Raji (cell line): Measurements from ENCODE around the gene PDGFRA.

ENCODE experiments used
- POLR2A ChIP-seq: IDR thresholded peaks from 2 replicates; pipeline ENCODE4 v1.6.1; 2011; ENCODE audit warnings: low read depth, low read length, control low read depth; ENCODE audit not compliant: insufficient read depth

Gene PDGFRA

DNA sequence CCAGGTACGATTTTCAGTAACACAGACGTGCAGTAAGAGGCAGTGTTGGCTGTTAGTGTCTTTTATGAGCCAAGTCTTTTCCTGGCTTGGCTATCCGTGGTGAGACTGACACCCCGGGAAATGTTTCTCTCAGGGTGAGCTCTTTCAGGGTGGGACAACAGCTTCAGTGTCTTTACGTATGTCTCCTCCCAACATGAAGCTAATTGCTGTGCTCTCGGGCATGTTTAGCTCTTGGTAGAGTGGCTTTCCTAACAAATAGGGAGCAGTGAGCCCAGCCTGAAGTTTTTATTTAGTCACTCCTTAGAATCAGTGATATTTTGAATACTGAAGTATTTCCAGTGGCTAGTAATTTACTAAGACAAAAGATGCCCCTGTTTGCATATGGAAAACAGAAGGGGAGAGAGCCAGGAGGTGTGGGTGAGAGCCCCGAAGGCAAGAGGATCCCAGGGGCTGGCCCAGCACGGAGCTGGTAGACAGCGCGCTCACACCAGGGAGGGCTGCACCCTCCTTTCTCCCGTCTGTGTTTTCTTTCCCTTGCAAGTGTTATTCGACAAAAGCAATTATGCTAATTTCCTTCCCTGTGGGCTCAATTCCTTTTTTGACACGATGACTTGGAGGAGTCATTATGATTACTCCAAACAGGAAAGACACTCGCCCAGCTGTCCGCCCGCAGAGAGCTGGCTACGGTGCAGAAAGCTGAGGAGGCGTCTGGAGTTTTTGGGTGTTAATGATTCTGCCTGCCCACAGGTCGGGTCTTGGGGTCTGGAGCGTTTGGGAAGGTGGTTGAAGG, 47.7 kb downstream of the PDGFRA start:
- TF ChIP-seq POLR2A = no peak

DNA sequence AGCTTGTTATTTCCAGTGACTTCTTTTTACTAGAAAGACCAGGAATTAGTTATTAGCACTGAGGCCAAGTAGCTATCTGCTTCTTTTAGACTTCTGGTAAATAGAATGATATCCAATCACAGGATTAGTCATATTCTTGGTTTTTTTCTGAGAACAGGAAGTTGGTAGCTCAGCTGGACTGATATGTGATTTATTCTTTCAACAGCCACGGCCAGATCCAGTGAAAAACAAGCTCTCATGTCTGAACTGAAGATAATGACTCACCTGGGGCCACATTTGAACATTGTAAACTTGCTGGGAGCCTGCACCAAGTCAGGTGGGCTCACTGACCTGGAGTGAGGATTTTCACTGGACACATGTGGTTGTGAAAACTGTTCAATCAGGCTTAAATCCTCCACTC, 48.6 kb downstream of the PDGFRA start:
- no peak for TF ChIP-seq POLR2A

DNA sequence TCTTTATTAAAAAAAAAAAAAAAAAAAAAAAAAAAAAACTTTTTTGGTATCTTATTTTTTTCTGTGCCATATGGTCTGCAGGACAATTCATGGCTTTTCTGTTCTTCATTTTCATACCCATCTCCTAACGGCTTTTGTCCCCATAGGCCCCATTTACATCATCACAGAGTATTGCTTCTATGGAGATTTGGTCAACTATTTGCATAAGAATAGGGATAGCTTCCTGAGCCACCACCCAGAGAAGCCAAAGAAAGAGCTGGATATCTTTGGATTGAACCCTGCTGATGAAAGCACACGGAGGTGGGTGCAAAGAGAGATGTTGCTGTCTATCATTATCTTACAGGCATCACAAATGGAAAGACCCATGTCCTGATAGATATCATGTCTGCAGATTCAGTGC, 49.1 kb downstream of the PDGFRA start:
- TF ChIP-seq POLR2A = no peak

DNA sequence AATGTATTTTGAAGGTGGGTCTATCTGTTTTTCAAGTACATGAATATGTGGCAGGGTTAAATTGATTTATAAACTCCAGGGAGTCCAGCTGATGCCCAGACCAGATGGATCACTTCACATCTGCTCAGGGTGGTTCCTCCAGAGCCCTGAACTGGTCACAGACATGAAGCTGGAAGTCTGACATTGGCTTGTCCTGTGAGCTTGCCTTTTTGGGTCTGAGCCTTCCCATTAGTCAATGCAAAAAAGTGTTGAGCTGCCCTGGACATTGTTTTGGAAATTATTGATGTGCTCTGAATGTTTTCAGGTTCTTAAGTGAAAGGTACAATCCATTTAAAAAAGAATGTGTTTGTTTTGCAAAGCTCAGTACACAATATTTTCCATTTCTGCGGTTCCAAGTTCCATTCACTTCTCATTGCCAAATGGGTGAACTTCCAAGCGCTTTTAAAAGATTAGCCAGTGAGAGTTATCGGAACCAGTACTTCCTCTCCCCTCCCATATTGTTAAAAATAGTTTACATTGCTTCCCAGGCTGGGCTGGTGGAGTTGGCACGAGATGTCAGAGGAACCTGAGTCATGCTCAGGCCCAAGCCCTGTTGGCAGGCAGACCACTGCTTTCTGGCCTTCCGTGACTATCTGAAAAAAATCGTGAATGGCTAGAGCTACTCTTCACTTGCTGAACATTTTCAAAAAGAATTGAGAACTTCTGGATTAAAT, 52.1 kb downstream of the PDGFRA start:
- TF ChIP-seq POLR2A = no peak

DNA sequence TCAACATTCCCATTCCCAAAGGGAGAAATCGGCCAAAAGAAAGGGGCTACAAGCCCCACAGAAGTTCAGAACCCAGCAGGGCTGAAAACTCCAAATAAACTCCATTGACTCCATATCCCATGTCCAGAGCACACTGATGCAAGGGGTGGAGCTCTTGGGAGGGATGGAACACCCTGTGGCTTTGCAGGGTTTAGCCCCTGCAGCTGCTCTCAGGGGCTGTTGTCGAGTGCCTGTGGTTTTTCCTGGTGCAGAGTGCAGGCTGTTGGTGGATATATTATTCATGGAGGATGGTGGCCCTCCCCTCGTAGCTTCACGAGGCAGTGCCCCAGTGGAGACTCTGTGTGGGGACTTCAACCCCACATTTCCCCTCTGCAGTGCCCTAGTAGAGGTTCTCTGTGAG, 53.7 kb downstream of the PDGFRA start:
- TF ChIP-seq POLR2A = no peak

DNA sequence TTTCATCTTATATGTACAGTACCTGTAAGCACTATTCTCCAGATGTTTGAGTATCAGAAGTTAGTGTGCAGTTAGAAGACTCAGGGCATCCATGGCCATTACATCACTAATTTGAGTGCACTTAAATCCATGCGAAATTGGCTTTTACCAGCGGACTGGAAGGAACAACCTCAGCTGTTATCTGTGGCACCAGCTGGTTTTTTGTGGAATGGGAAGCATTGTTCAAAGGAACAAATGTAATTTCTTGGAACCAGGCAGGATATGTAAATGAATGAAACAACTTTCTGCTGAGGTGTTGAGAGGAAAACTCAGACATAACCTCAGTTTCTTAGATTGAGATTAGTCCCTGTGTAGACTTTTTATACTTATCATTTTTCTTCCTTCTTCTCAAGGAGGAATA, 60.2 kb downstream of the PDGFRA start:
- TF ChIP-seq POLR2A = no peak

DNA sequence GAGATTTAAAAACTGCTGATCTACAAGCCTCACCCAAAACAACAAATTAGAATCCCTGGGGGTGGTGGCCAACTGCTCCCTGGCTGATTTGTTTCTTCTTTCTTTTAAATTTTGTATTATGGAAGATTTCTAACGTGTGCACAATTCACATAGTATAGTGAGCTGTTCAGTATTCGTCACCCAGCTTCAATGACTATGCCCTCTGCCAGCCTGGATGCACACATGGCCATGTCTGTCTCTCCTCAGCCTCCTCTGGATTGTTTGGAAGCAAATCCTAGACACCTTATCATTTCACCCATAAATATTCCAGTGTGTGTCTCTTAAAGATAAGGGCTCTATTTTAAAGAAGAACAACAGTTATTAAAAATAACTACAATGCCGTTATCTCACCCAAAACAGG, 61.9 kb downstream of the PDGFRA start:
- no peak for TF ChIP-seq POLR2A

DNA sequence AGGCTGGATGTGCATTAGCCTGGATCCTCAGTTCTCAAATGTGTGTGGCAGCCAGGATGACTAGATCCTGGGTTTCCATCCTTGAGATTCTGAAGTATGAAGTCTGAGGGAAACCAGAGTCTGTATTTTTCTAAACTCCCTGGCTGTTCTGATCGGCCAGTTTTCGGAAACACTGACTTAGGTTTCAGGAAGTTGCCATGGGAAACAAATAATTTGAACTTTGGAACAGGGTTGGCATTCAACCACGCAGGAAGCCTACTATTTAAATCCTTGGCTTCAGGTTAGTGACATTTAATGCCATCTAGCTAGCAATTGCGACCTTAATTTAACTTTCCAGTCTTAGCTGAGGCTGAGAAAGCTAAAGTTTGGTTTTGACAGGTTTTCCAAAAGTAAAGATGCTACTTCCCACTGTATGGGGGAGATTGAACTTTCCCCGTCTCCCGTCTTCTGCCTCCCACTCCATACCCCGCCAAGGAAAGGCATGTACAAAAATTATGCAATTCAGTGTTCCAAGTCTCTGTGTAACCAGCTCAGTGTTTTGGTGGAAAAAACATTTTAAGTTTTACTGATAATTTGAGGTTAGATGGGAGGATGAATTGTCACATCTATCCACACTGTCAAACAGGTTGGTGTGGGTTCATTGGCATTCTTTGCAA, 67.6 kb downstream of the PDGFRA start:
- no peak for TF ChIP-seq POLR2A

DNA sequence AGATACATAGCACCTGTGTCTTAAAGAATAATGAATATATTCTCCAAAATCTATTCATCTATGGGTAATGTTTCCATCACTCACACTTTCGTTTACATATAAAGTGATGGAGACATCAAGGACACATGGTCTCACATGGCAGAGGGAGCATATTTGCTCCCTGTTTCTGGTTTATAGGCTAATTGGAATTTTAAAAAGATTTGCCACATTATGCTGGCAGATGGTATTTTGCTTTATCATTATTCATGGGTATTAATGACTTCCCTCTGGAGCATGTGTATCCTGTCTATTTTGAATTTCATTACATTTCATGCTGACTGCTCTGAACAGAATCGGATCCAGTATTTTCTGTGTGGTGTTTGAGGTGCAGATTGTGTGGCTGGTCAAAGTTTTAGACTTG, 79.0 kb downstream of the PDGFRA start:
- TF ChIP-seq POLR2A = no peak

DNA sequence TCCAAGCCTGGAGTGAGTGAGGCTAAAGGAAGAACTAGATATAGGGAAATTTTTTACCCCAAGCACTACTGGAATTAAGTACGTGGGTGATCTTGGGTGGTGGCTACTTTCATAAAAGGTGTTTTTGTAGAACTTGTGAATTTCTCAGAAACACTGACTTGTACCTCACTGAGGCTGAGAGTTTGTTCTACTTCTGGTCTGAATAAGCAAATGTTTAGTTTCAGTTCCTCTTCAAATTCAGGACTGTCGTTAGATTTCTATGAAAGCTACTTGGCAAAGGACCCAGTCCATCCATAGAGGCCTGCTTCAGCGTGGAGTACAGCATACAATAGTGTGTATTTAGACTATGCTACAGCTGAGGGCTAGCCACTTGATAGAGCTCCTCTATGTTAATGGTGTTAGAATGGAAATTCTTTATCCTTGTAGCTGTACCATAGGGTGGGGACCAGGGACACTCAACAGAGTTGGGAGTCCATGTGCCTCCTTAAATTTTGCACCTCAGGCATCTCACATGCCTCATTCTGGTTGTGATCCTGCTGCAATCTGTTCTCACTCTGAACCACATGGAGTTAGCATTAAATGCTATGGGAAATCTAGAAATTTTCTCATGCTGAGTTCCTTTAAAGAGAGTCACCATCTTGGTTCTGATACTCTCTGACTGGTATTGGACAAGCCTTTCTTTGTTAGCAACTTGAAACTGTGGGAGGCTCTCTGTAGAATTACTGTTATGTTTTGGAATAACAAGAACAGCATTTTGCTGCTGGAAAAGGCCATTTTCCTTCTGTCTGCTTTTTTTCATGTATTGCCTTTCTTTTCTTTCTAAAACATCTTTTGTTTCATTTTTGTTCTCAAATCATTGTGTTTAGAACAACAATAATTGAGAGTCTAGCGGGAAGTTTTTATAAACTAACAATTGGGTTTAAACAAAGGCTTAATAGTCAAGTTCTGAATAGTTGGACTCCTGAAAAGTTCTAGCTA, 86.8 kb downstream of the PDGFRA start:
- no peak for TF ChIP-seq POLR2A

DNA sequence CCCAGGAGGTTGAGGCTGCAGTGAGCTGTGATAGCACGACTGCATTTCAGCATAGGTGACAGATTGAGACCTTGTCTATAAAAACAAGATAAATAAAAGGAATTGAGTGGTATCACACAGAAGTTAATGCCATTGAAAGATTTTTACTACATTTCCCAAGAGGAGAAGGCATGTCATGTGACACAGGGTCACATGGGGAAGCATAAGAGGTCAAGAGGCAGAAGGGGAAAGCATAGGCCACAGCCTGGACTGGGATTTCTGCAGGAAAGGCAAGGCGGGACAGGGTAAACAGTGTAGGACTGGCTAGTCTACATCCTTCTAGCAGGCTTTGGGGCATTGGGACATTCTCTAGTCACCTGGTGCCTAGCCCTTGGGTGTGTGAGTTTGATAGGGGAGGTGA, 88.6 kb downstream of the PDGFRA start:
- TF ChIP-seq POLR2A = no peak

DNA sequence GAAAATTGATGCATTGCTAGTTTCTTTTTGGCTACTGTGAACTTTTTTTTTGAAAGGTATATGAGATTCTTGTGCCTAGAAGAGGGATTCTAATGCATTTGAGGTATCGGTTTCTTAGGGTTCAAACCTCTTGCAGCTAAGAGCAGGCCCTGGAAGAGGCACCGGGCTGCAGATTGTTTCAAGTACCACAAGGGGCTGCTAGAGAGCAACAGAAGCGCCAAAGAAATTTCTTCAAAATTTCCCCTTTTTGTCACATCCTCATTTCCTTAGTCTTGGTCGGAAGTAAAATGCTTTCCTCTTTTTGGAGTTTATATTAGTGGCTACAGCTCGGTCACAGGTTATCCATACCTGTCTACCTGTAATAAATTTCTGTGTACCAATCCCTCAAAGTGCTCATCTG, 89.8 kb downstream of the PDGFRA start:
- no peak for TF ChIP-seq POLR2A

DNA sequence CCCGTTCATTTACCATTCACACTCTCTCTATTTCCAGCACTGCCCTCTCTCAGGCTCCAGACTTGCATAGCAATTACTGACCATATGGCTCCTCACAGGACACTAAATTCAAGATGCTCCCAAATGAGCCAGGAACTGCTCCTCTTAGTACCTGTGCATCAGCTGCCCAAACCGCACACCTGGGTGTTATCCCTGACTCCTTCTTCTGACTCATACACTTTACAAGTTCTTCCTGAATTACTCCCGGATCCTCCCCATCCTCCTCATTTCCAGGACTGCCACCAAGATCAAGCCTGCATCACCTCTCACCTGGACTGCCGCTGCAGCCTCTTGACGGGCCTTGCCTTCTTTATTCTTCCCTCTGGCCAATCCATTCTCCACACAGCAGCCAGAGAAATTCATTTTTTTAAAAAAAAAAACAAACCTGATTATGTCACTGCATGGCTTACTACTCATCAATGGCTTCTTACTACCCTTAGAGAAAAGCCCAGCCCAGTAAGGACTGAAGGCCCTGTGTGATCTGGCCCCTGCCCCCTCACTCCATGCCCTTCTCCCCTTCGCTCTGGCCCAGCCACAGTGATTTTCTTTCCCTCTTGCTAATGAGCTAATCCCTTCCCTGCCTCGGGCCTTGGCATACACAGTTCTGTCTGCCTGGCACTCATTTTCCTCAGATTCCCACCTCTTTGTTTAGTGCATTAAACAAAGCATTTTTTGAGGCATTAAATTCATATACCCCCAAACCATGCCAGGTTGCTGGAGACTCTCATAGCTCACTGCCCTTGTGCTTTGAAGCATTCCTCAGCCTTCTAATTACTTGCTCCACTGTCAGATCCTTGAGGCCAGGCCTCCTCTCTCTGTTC, 92.0 kb downstream of the PDGFRA start:
- no peak for TF ChIP-seq POLR2A

DNA sequence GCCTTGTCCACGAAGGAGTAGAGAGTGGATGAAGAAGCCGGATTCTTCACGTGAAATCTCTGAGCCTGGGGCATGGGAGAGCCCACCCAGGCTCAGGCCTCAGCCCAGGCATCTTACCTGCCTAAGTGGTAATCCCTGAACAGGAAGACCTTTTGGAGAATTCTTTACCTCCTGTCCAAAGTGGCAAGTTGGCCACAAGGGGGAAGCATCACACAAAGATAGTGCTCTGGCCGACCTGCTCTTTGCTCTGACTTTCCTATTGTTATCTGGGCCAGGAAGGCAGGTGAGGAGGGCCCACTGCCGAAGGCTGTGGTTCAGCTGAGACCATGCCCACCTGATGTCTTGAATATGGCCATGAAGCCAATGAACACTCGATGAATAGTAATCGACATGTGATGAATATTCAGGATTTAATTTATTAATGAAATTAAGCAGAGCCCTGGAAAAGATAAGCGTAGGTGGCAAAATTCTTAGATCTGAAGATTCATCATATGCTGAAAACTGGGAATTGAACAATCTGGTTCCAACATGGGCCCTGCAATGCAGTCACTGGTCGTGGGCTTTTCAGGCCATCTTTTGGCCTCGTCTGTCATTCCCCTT, 93.8 kb downstream of the PDGFRA start:
- no peak for TF ChIP-seq POLR2A
